HCEC 1CT (cell line): ENCODE data around the gene ACVR1C.

ENCODE experiments used
- DNase-seq: peaks from one replicate; pipeline ENCODE4 v3.0.0-alpha.2; 2017

Gene ACVR1C

DNA sequence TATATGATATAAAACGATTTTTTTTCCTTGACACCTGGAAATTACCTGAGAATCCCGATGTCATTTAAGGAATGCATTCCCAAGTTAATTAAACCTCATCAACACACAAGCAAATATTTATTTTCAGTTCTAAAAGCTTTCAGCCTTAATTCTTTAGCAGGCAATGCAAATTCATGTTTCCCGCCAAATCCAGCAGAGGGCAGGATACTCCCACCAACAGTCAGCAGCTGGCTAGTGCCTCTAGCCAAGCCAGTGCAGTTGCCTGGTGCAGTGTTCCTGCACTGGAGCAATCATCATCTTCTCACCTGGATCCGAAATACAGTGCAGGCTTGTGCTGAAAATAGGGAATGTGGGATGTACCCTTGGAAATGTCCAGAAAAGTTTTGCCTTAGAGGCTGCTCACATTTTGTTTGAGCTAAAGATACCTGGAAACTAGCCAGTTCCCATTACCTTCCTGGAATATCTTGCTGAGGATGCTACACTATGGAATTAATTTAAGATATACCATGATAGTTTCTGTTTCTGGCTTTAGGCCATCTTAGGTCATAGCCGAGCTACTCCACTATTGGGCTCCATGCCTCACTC is 136.4 kb downstream of the ACVR1C start:
- DNase-seq: peak; percentile 68

DNA sequence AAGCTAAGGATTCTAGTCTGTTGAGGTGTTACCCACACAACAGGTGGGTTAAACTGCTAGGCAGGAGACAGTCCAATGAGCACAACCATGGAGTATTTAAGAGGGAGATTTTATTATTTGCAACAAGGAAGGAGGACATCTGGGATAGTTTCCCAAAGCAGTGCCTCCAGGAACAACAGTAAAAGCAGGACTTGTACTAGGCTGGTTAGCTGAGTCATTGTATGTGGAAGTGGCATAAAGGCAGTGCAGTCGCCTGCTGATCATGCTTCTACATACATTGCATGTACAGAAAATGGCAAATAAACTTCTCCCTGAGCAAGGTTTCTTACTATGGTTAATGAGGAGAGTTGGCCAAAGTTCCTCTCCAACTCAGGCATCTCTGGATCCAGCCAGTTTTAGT is 138.7 kb downstream of the ACVR1C start:
- no peak for DNase-seq

DNA sequence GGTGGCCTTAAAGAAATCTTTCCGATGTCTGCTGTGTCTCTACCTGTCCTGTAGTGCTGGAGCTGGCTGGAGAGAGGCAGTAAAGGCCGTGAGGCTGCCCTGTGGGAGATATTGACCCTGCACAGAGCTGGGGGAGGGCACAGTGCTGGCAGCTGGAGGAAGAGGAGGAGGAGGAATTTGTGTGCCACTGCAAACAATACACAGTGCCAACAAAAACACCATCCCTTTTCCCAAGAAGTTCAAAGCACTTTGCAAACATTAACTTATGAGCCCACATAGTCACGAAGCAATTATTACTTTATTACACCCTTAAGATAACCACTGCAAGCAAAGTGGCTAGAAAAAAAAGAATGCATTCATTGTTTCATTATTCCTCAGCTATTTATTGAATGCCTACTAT is 139.8 kb downstream of the ACVR1C start:
- DNase-seq: no peak

DNA sequence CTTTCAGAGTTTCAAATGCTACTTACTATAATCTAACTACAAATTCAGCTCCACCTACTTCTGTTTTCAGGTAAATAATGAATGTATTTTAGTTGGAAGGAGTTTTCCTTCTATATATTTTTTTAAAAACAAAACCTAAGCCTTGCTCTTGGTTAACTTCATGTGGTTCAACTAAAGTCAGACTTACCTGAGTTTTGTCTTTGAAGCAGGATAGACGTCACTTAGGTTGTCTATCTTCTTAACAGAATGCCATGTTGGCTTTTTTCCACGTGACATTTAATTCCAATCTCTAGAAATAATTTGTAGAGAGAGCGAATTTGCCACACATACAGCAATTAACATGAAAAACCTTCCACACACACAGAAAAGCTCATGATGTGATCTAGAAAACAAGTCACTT is 140.9 kb downstream of the ACVR1C start:
- DNase-seq: no peak

DNA sequence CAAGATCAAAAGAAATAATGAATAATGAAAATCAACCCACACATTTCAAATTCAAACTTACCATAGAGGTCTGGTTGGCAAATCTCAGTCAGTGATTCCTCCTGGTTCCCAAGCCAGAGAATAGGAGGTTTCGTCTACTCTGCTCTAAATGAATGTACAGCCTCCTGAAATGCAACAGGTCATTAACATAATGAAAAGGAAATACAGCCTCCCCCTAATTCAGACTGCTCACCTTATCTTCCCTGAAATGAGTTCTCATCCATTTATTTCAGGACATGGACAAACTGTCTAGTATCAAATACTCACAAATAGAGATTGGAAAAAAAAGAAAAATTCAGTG is 141.4 kb downstream of the ACVR1C start:
- no peak for DNase-seq

DNA sequence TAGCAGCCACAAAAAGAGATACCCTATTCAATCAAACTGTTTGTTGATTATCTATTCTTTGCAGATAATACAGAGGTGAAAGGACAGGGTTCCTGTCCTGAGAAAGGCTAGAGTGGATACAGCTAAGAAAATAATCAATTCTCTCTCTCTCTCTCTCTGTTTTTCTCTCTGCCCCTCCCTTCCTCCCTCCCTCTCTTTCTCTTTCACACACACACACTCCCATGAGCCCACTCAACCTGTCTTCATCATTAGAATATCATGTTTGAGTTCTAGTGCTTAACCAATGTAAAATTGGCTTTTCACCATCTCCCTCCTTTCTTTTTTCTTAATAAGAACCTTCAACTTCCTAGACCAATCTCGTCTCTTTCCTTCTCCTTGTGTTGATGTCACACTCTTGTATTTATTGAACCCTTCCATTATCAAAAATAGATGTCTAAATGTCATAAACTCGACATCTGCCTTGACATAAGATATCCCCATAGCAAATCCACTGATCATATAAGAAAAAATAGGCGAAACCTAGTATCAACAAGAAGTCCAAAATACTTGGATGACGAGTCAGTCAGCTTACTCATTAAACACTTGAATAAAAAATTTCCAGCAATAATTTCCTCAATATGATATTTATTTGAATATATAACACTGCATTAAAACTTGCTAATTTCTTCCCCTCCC is 141.9 kb downstream of the ACVR1C start:
- peak; percentile 54 for DNase-seq

DNA sequence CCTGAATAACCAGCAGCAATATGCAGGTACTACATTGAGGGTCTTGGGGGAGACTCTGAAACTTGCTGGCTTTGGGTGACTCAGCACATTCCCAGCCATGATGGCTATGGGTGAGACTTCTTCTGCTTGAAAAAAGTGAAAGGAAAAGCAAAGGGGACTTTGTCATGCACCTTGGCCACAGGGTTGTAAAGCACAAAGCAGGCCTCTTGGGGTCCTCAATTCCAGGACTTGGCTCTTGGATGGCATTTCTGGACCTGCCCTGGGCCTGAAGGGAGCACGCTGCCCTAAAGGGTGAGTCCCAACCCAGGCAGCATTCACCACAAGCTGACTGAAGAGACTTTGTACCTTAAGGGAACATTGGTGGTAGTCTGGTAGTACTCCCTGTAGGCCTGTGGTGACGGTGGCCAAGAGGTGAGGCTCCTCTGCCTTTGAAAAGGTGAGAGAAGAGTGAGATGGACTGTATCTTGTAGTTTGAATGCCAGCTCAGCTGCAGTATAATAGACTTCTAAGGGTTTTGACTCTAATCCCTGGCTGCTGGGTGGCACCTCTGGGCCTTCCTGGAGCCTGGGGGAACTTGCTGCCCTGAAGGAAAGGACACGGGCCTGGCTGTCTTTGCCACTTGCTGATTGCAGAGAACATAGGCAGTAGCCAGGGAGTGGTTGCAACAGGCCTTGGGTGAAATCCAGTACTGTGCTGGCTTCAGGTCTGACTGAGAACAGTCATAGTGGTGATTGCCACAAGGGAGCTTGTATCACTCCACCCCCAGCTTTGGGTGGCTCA is 148.3 kb downstream of the ACVR1C start:
- DNase-seq: peak; percentile 64

DNA sequence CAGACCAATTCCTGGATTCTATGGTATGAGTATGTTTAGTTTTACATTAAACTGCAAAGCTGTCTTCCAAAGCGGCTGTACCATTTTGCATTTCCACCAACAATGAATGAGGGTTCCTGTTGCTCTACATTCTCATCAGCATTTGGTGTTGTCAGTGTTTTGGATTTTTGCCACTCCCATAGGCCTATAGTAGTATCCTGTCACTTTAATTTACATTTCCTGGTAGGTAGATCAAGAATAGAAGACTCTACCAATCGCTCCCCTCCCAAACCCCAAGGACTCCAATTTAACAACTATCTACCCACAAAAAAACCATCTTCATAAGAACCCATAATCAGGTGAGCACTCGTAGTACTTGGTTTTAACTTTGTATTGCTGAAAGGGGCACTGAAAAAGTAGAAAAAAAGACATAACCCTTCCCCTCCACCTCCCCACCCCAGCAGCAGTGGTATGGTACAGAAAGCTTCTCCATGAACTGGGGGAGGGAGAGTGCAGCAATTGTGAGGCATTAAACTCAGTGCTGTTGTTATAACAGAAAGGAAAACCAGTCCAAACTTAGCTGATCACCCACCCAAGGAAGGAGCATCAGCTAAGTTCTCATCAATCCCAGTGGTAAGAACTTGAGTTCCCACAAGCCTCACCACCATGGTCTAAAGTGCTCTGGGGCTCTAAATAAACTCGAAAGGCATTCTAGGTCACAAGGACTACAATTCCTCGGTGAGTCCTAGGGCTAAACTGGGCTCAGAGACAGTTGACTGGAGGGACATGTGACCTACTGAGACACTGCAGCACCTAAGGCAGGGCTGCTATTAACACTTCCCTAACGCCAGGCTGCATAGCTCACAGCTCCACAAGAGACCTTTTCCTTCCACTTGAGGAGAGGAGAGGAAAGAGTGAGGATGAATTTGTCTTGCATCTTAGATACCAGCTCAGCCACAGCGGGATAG is 149.3 kb downstream of the ACVR1C start:
- DNase-seq: no peak

DNA sequence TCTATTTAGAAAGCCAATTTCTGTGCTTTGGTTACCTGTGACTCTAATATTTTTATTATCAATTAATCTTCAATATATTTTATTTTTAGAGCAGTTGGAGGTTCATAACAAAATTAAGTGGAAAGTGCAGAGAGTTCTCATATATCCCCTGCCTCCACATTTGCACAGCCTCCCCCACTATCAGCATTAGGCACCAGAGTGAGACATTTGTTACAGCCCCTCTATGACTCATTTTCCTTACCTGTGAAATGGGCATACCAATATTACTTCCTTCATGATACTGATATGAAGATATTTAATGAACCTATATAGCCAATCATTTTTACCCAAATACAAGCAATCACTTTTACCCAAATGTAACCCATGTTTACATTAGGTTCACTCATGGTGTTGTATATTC is 150.7 kb downstream of the ACVR1C start:
- DNase-seq: no peak

DNA sequence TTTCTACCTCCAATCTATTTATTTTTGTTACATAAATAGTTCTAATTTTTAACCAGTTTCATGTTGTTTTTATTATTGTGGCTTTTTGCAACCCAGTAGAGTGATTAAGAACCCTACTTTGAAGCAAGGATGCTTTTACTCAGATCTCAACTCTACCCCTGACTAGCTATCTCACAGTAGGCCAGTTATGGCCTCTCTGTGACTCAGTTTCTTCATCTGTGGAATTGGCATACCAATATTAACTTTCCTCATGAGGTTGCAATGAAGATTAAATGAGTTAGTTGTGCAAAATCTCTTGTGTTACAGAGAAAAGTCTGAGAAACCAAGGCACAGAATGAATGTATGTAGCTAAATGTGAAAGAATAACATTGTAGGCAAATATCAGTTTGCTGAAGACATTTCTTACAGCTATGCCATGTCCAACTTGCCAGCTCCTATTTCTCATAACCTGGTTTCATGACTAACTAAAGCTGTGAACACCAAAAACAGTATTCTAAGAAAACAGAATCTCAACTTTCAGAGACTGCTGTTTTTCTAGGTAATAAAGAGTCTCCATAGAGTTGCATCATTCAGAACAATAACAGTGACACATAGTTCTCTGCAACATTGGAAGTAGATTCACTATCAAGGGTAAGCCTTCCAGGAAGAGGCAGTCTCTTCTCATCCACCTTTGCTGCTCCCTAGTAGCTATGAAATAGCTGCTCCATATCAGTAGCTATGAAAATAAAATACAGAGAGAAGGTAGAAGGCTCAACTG is 151.5 kb downstream of the ACVR1C start:
- DNase-seq: peak; percentile 15
